HL-60 (cell line): ENCODE data around the gene APOBEC3A.

Source experiments
- DNase-seq, 2 experiments: peaks; one replicate each; pipeline ENCODE4 v3.0.0-alpha.2; 2010 to 2020; ENCODE audit warnings: low read depth in 1 of 2, low spot score in 1 of 2
- H3K27ac ChIP-seq: fragments of 250-450 bp; sonication (Bioruptor Pico); replicated peaks from 2 replicates; pipeline ENCODE4 v1.5.1; 2020; ENCODE audit warnings: mild to moderate bottlenecking, moderate library complexity
- H3K27me3 ChIP-seq: fragments of 250-450 bp; sonication (Bioruptor Pico); 2 replicates; pipeline ENCODE4 v1.5.1; 2021; ENCODE audit warnings: mild to moderate bottlenecking, moderate library complexity; ENCODE audit not compliant: insufficient read depth, poor library complexity, severe bottlenecking
- H3K4me3 ChIP-seq: replicated peaks from 2 replicates; pipeline ENCODE4 v1.5.1; 2011; ENCODE audit warnings: mild to moderate bottlenecking, control low read depth, low read length; ENCODE audit not compliant: insufficient read depth
- CTCF ChIP-seq: IDR thresholded peaks from one replicate; pipeline ENCODE4 v1.5.1; 2011; ENCODE audit warnings: low read length, control low read depth, inconsistent platforms; ENCODE audit not compliant: insufficient read depth
- GABPA ChIP-seq: IDR thresholded peaks from 2 replicates; pipeline ENCODE4 v1.6.1; 2012; ENCODE audit warnings: low read depth
- POLR2AphosphoS5 ChIP-seq: IDR thresholded peaks from 2 replicates; pipeline ENCODE4 v1.6.1; 2012; ENCODE audit warnings: low read depth
- SPI1 ChIP-seq: IDR thresholded peaks from 2 replicates; pipeline ENCODE4 v1.6.1; 2012; ENCODE audit warnings: low read depth, mild to moderate bottlenecking, borderline replicate concordance
- TF ChIP-seq, protein P1 (sequence below): IDR thresholded peaks from 2 replicates; pipeline ENCODE4 v1.6.1; 2012; ENCODE audit warnings: low read depth; ENCODE audit not compliant: insufficient replicate concordance

APOBEC3A gene

DNA sequence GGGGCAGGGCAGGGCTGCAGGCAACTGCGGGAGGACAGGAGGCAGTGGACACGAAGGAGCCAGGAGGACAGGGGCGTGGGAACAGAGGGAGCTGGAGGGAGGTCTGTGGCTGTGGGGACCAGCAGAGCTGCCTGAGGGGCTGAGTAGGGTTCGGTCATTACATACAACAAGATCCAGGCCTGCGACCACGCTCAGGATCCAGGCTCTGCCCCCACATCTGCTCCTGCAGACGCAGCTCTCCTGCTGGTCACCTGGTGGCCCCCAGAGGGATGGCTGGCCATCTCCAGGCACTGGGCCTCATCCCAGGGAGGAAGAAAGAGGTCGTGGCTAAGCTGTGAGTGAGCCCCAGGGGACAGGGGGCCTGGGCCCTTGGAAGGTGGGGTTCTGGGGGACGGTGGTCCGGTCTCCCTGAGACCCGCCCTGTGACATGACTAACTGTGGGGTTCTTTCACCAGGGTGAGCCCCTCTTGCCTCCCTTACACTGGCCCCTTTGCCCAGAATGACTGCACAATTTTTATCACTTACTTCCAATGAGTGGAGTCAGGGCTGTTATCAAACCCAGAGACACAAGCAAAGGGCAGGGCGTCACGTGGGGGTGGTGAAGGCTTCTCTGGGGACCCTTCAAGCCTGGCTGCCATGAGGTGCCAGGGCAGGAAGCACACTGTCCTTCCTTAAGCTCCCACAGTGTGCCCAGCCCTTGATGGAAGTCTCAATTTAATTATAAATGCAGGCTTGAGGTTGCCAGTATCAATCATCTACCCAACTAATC, 6.7 kb upstream of the APOBEC3A start:
- no peak for DNase-seq
- Histone ChIP-seq H3K27ac (no peak overlapping the region), H3K27me3 (no peaks in the 10 kb centered on the region), H3K4me3 (no peak overlapping the region)
- TF ChIP-seq POLR2AphosphoS5 (no peak), GABPA (no peak), SPI1 (no peak), CTCF (no peak)
- TF ChIP-seq, protein P1, sequence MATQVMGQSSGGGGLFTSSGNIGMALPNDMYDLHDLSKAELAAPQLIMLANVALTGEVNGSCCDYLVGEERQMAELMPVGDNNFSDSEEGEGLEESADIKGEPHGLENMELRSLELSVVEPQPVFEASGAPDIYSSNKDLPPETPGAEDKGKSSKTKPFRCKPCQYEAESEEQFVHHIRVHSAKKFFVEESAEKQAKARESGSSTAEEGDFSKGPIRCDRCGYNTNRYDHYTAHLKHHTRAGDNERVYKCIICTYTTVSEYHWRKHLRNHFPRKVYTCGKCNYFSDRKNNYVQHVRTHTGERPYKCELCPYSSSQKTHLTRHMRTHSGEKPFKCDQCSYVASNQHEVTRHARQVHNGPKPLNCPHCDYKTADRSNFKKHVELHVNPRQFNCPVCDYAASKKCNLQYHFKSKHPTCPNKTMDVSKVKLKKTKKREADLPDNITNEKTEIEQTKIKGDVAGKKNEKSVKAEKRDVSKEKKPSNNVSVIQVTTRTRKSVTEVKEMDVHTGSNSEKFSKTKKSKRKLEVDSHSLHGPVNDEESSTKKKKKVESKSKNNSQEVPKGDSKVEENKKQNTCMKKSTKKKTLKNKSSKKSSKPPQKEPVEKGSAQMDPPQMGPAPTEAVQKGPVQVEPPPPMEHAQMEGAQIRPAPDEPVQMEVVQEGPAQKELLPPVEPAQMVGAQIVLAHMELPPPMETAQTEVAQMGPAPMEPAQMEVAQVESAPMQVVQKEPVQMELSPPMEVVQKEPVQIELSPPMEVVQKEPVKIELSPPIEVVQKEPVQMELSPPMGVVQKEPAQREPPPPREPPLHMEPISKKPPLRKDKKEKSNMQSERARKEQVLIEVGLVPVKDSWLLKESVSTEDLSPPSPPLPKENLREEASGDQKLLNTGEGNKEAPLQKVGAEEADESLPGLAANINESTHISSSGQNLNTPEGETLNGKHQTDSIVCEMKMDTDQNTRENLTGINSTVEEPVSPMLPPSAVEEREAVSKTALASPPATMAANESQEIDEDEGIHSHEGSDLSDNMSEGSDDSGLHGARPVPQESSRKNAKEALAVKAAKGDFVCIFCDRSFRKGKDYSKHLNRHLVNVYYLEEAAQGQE: no peak

- TF ChIP-seq SPI1: peak; percentile 12; the same call in 1 of the 2 replicates
- no peak for TF ChIP-seq GABPA
- peak in 1 of 2 experiments; percentile 52 for DNase-seq
- no peak overlapping the region for H3K4me3 ChIP-seq
- H3K27ac ChIP-seq: peak overlapping the region; percentile 46
- no peaks in the 10 kb centered on the region for H3K27me3 ChIP-seq
Observed at GRCh38 chr22:38951734-38952133, 5.7 kb upstream of the APOBEC3A start.

DNA sequence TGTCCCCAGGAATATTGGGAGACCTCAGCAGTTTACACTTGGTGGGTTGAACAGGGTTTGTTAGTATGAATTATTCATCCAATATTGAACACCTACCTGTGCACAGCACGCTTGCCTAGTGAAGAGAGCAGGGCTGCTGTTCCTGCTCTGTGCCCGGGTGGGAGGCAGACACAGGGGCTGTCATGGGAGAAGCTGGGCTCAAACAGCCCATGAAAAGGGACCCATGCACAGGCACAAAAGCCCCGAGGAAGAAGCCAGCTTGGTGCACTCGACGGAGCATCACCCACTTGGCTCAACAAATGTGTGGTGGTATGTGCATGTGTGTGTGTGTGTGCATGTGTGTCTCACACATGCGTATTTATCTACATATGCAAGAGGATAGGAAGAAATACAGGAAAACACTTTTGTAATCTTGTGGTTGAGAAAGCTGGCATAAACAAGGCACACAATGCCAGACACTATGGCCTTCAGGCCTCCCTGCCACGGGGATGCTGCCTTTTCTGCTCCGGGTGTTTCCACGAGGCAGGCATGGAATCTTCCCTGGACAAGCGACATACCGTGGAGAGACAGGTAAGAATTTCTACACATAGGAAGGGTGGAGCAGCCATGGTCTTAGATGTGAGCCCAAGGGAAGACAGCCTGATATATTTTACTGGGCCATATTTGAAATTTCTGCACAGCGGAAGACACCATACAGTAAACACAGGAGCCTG, 5.0 kb upstream of the APOBEC3A start:
- TF ChIP-seq GABPA (no peak), POLR2AphosphoS5 (no peak), SPI1 (no peak), CTCF (no peak)
- TF ChIP-seq, protein P1: no peak
- peak in 1 of 2 experiments; percentile 58 for DNase-seq
- Histone ChIP-seq H3K4me3 (no peak overlapping the region), H3K27me3 (no peaks in the 10 kb centered on the region), H3K27ac (peak overlapping the region; percentile 46)

- H3K27me3 ChIP-seq: no peaks in the 10 kb centered on the region
- no peak overlapping the region for H3K4me3 ChIP-seq
- peak overlapping the region; percentile 46 for H3K27ac ChIP-seq
- no peak for TF ChIP-seq POLR2AphosphoS5
- TF ChIP-seq, protein P1: no peak
- TF ChIP-seq SPI1: no peak
- no peak for TF ChIP-seq GABPA
- no peak for TF ChIP-seq CTCF
- DNase-seq: no peak
Observed at GRCh38 chr22:38953091-38953490, 4.3 kb upstream of the APOBEC3A start.
